Endothelial cell of umbilical vein (primary cell): Measurements from ENCODE around the gene KAT7. TPM values are rescaled to one million over a fixed set of nuclear protein-coding genes. Genes with fewer than 3 reads are reported as not detected.

Source experiments
- BruUV-seq: library from RNA; stranded (reverse); fragments of 400-500 nt; replicated peaks from 2 replicates; lab custom pipeline; 2021; lab: Mats Ljungman, UMichigan
- CTCF ChIA-PET: fragments of 300-600, 350-600 bp; sonication (Branson Sonifier 250); formaldehyde crosslinking; loops from one replicate; lab custom pipeline; 2021; ENCODE audit warnings: antibody characterized with exemption, inconsistent platforms; lab: Charles Lee
- POLR2A ChIA-PET: fragments of 300-600, 350-600 bp; sonication (Branson Sonifier 250); formaldehyde crosslinking; loops from one replicate; lab custom pipeline; 2021; ENCODE audit warnings: antibody characterized with exemption, inconsistent platforms; lab: Charles Lee
- DNase-seq: peaks from one replicate; pipeline ENCODE4 v3.0.0-alpha.2; 2011; ENCODE audit warnings: low read depth, low spot score
- FAIRE-seq: peaks from 2 replicates; lab custom pipeline; 2011; peaks lifted over from hg19 to GRCh38; lab: Jason Lieb, UNC
- H2AFZ ChIP-seq: 2 replicates; pipeline ENCODE4 v1.6.0; 2012; ENCODE audit warnings: low read depth, low read length, control low read depth, inconsistent platforms
- H3K27ac ChIP-seq: 2 replicates; pipeline ENCODE4 v1.5.1; 2011; ENCODE audit warnings: low read depth, mild to moderate bottlenecking, control low read depth, low read length, moderate library complexity; ENCODE audit not compliant: insufficient read depth
- H3K27me3 ChIP-seq, 2 experiments: 2 replicates each; pipeline versions ENCODE4 v1.6.0 to v1.6.1; 2011; ENCODE audit warnings: low read length in 2 of 2, mixed read lengths in 1 of 2; ENCODE audit not compliant: control insufficient read depth in 2 of 2, insufficient read depth in 2 of 2
- H3K36me3 ChIP-seq, 2 experiments: 2 replicates in 1 of 2; 3 replicates in 1 of 2; pipeline ENCODE4 v1.5.1; 2011; ENCODE audit warnings: low read length in 2 of 2, mild to moderate bottlenecking in 1 of 2, moderate library complexity in 1 of 2; ENCODE audit not compliant: control insufficient read depth in 2 of 2, insufficient read depth in 2 of 2; ENCODE audit errors: extremely low read depth in 1 of 2
- H3K4me1 ChIP-seq: 3 replicates; pipeline ENCODE4 v1.5.1; 2011; ENCODE audit warnings: mild to moderate bottlenecking, low read length; ENCODE audit not compliant: control insufficient read depth, insufficient read depth; ENCODE audit errors: extremely low read depth
- H3K4me2 ChIP-seq: 2 replicates; pipeline ENCODE4 v1.6.1; 2011; ENCODE audit warnings: low read length, control low read depth, mixed read lengths; ENCODE audit not compliant: insufficient read depth
- H3K4me3 ChIP-seq, 3 experiments: fragments of 200-600 bp in 1 of 3; sonication (generic), shearing (Covaris generic) in 1 of 3; replicated peaks in 1 of 3; 2 replicates each; pipeline ENCODE4 v1.5.1; 2011 to 2016; ENCODE audit warnings: control low read depth in 3 of 3, low read length in 3 of 3, mild to moderate bottlenecking in 2 of 3, inconsistent platforms in 1 of 3, low read depth in 1 of 3, moderate library complexity in 1 of 3; ENCODE audit not compliant: insufficient read depth in 1 of 3
- H3K79me2 ChIP-seq: 2 replicates; pipeline ENCODE4 v1.6.0; 2012; ENCODE audit warnings: low read length, inconsistent platforms; ENCODE audit not compliant: control insufficient read depth, insufficient read depth
- H3K9ac ChIP-seq: replicated peaks from 2 replicates; pipeline ENCODE3; 2011; ENCODE audit warnings: low read length, control low read depth; ENCODE audit not compliant: insufficient read depth; ENCODE audit errors: extremely low read depth
- H3K9me1 ChIP-seq: replicated peaks from 3 replicates; pipeline ENCODE4 v1.6.0; 2011; ENCODE audit warnings: mild to moderate bottlenecking, low read length; ENCODE audit not compliant: control insufficient read depth, insufficient read depth; ENCODE audit errors: extremely low read depth
- H3K9me3 ChIP-seq: replicated peaks from 2 replicates; pipeline ENCODE4 v1.5.1; 2012; ENCODE audit warnings: low read length, inconsistent platforms; ENCODE audit not compliant: control insufficient read depth, insufficient read depth
- H4K20me1 ChIP-seq: replicated peaks from 2 replicates; pipeline ENCODE3; 2011; ENCODE audit warnings: mild to moderate bottlenecking, low read length; ENCODE audit not compliant: control insufficient read depth, insufficient read depth; ENCODE audit errors: extremely low read depth
- CTCF ChIP-seq, 2 donors: IDR thresholded peaks; 1 replicate in 1 of 2; 2 replicates in 1 of 2; pipeline ENCODE4 v1.5.1; 2011; ENCODE audit warnings: low read length in 2 of 2, mild to moderate bottlenecking in 2 of 2, moderate library complexity in 2 of 2, control low read depth in 1 of 2, inconsistent platforms in 1 of 2, low read depth in 1 of 2; ENCODE audit not compliant: insufficient read depth in 1 of 2; ENCODE audit errors: extremely low read depth in 1 of 2
- EZH2 ChIP-seq: IDR thresholded peaks from 2 replicates; pipeline ENCODE4 v1.6.1; 2012; ENCODE audit warnings: borderline replicate concordance, low read depth, mild to moderate bottlenecking, moderate library complexity, low read length, inconsistent platforms; ENCODE audit not compliant: severe bottlenecking
- FOS ChIP-seq: IDR thresholded peaks from 2 replicates; pipeline ENCODE4 v1.6.1; 2011; ENCODE audit warnings: mild to moderate bottlenecking, low read length, moderate library complexity, borderline replicate concordance; ENCODE audit not compliant: insufficient read depth
- GATA2 ChIP-seq: IDR thresholded peaks from 2 replicates; pipeline ENCODE4 v1.7.0; 2011; ENCODE audit warnings: low read depth, mild to moderate bottlenecking, moderate library complexity, mixed read lengths, low read length; ENCODE audit not compliant: insufficient read length, insufficient read depth
- JUN ChIP-seq: IDR thresholded peaks from 2 replicates; pipeline ENCODE4 v1.6.1; 2011; ENCODE audit warnings: borderline replicate concordance, low read depth; ENCODE audit not compliant: insufficient read length, insufficient read depth
- MAX ChIP-seq: IDR thresholded peaks from 2 replicates; pipeline ENCODE4 v1.6.1; 2011; ENCODE audit not compliant: insufficient read depth, insufficient read length
- MYC ChIP-seq: IDR thresholded peaks from one replicate; pipeline ENCODE4 v1.6.1; 2011; ENCODE audit warnings: mild to moderate bottlenecking, low read depth, low read length
- POLR2A ChIP-seq: IDR thresholded peaks from 2 replicates; pipeline ENCODE4 v1.6.1; 2012; ENCODE audit warnings: low read depth, mild to moderate bottlenecking, control low read depth, low read length
- POLR2AphosphoS5 ChIP-seq: IDR thresholded peaks from 2 replicates; pipeline ENCODE4 v1.6.1; 2012; ENCODE audit warnings: low read depth, mild to moderate bottlenecking, control low read depth, low read length, moderate library complexity; ENCODE audit not compliant: insufficient read depth
- dilution Hi-C: fragments of 300-500 bp; cut with MboI; formaldehyde crosslinking; loops from one replicate; pipeline ENCODE4 v1.15.0; 2019; ENCODE audit warnings: low sequenced_read_pairs; ENCODE audit not compliant: extremely low pct_ligation_motif_present
- intact Hi-C: fragments of 100-400 bp; cut with micrococcal nuclease; formaldehyde crosslinking; loops from one replicate; pipeline ENCODE4 v1.10.0; 2022
- polyA plus RNA-seq, 4 experiments: library from polyadenylated mRNA; depleted of rRNA in 3 of 4; stranded (reverse) in 3 of 4; unstranded in 1 of 4; fragments of >200 nt; gene quantifications; 2 replicates each; pipeline versions ENCODE4 v1.2.1 to v1.2.3, GENCODE V29; 2011 to 2012; ENCODE audit warnings: missing spikeins in 1 of 4
- total RNA-seq: library from RNA; stranded (reverse); gene quantifications from 2 replicates; pipeline ENCODE4 v1.2.3, GENCODE V29; 2021

KAT7 gene
- total and polyA plus RNA-seq, 2 donors (not counting 3 experiments of a cell fraction or from before 2014, with no cell fraction given): 44.5 to 66.2 TPM

GRCh38 chr17:49858796-49859195, 70.3 kb downstream of the KAT7 start:
- POLR2A ChIA-PET: no interaction called here
- dilution Hi-C loops (no loop called here), intact Hi-C loops (no loop called here)
- BruUV-seq: no TSS peak
- CTCF ChIA-PET: interaction anchor here (2.1 to 26.9 kb wide), 2 partner anchors 139 to 291 kb away, joined by 6 to 590 read pairs; partner anchors contain the start of gene DLX3
- no peak overlapping the region for H3K4me2 ChIP-seq
- no peak for DNase-seq
- H3K27me3 ChIP-seq: peaks cover 3% of the 10 kb centered on the region in 2 experiments
- no peak overlapping the region for H2AFZ ChIP-seq
- no peaks in the 10 kb centered on the region for H3K9me1 ChIP-seq
- H3K9ac ChIP-seq: no peak overlapping the region
- H3K9me3 ChIP-seq: no peaks in the 10 kb centered on the region
- TF ChIP-seq GATA2: no peak
- TF ChIP-seq EZH2: no peak
- TF ChIP-seq POLR2AphosphoS5: no peak
- H3K27ac ChIP-seq: no peak overlapping the region
- no peaks in the 10 kb centered on the region for H3K79me2 ChIP-seq
- H3K4me1 ChIP-seq: no peaks in the 10 kb centered on the region
- FAIRE-seq: no peak
- no peak overlapping the region for H3K4me3 ChIP-seq
- no peaks in the 10 kb centered on the region for H3K36me3 ChIP-seq
- H4K20me1 ChIP-seq: no peaks in the 10 kb centered on the region

- Histone ChIP-seq H3K79me2 (no peaks in the 10 kb centered on the region), H3K27ac (no peak overlapping the region), H3K9me3 (no peaks in the 10 kb centered on the region), H3K4me2 (no peak overlapping the region), H3K9ac (no peak overlapping the region), H3K4me3 (no peak overlapping the region), H4K20me1 (no peaks in the 10 kb centered on the region), H2AFZ (no peak overlapping the region), H3K4me1 (no peaks in the 10 kb centered on the region), H3K27me3 (peaks cover 3% of the 10 kb centered on the region in 2 experiments), H3K36me3 (no peaks in the 10 kb centered on the region), H3K9me1 (no peaks in the 10 kb centered on the region)
- no TSS peak for BruUV-seq
- POLR2A ChIA-PET: no interaction called here
- intact Hi-C loops (loop anchor here (2.0 to 5.0 kb wide), 2 partner anchors 92 to 227 kb away; no protein-coding TSS in a partner anchor), dilution Hi-C loops (no loop called here)
- no peak for FAIRE-seq
- CTCF ChIA-PET: interaction anchor here (0.5 to 26.9 kb wide), 10 partner anchors 20 to 303 kb away, joined by 3 to 590 read pairs (median 3); partner anchors contain the start of gene DLX3
- TF ChIP-seq EZH2 (no peak), GATA2 (no peak), CTCF (IDR thresholded peaks at IDR 0.05; ENCODE audit: extremely low read depth in 1 of 2, insufficient read depth in 1 of 2, low read depth in 1 of 2, low read length in 2 of 2) (no peak), MYC (no peak), POLR2AphosphoS5 (no peak), FOS (no peak), MAX (no peak), JUN (no peak), POLR2A (no peak)
- no peak for DNase-seq
These were observed 71.8 kb downstream of the KAT7 start for GRCh38 chr17:49859991-49860953.
